MV-4-11 (cell line): ENCODE measurements around the gene IQCN.
"Not testable (repeated sequence)": the region's sequence is repeated elsewhere in the genome, so short reads cannot be mapped to it uniquely, and the experiment has no call there.

ENCODE experiments used
- DNase-seq: peaks from one replicate; lab custom pipeline; 2025; lab: John Stamatoyannopoulos, UW

IQCN gene

GRCh38 chr19:18209912-18210311 lies 64.3 kb downstream of the IQCN start:
- not testable (repeated sequence) for DNase-seq

- no peak for DNase-seq
These were observed 65.9 kb downstream of the IQCN start for GRCh38 chr19:18208098-18208951.
